Activated CD8-positive, alpha-beta memory T cell treated with anti-CD3 and anti-CD28 coated beads, Interleukin-2, amount 50 U/mL, for 1 hour (primary cell): Measurements from ENCODE around the gene CLSTN2.
"Not testable (repeated sequence)": the region's sequence is repeated elsewhere in the genome, so short reads cannot be mapped to it uniquely, and the experiment has no call there.

Source experiments
- DNase-seq: peaks from one replicate; pipeline ENCODE4 v3.0.0-alpha.2; 2020; ENCODE audit errors: extremely low read depth

CLSTN2 gene

DNA sequence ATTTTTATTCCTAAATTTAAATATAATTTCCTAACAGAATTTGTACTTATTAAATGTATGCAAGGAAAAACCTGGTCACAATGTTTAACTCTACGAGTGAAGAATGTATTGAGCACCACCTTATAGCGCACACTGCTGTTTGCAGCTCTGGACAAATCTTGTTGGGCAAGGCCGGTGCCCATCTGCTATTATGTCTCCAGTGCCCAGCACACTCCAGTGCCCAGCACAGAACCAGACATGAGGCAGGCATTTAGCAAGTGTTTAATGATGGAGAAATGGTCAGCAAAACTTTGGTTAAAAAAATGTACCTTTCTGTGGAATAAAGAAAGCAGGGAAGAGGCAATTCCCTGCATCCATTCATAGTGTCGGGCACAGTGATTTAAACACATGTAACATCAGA is 488.2 kb downstream of the CLSTN2 start:
- DNase-seq, result no peak

DNA sequence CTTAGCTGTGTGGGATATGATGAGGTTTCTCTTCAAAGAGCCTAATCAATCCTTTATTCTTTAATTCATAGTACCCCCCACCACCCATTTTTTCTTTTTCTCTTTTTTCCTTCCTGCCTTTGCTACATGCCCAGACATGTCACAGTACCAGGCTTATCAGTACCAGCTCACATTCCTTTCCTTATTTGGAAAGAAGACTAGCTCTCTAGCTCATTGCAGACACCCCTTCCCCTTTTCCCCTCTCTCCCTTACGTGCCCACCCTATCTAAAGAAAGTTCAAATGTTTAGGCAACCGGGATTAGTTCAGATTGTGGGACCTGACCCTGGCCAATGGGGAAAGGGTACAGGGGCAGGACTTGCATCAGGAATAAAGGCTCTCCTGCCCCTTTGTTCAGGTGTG is 488.6 kb downstream of the CLSTN2 start:
- not testable (repeated sequence) for DNase-seq

DNA sequence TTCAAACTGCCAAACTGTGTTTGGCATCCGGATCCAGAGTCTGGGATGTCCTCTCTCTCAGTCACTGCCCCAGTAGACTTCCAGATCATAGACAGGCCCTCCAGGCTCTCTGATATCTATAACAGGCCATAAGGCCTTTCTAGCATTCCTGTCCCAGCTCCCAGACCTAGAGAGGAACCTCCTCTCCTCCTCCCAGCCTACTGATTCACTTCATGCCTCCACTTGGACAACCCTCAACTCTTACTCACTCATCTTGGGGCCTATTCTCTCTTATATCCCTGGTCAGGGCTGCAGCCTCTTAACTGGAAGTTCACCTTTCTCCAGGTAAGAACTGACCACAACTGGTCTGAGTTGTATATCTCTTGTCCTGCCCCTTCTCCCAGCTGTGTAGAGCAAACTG is 489.2 kb downstream of the CLSTN2 start:
- DNase-seq, result no peak

DNA sequence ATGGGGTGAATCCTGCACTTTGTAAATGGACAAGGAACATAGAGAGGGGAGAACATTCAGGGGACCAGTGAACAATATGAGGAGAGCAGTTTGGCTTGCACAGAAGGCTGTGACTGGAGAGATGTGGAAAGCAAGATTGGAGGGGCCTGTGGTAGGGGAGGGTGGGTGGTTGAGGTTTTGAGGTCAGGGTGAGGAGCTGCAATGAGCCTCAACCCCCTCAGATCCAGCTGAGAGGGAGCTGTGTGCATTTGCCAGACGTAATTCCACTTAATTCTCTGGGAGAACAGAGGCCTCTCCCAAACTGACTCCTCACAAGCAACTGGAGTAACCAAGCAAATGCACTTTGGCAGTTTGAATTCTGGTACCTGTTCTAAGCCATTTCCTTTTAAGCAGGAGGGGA is 489.7 kb downstream of the CLSTN2 start:
- DNase-seq, result no peak

DNA sequence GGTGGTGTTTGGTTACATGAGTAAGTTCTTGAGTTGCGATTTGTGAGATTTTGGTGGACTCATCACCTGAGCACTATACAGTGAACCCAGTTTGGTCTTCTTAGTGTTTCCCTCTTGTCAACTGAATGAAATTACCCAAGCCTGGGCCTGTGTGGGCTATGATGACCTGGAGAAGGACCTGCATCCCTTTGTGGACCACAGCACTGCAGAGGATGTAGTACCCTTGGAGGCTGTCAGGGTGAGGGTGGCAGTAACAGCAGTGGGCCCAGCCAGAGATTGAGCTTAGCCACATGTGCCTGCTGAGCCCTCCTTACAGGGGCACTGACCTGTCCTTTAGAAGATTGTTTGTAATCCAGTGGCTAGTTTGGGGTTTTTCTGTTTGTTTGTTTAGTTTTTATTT is 492.8 kb downstream of the CLSTN2 start:
- no peak for DNase-seq

DNA sequence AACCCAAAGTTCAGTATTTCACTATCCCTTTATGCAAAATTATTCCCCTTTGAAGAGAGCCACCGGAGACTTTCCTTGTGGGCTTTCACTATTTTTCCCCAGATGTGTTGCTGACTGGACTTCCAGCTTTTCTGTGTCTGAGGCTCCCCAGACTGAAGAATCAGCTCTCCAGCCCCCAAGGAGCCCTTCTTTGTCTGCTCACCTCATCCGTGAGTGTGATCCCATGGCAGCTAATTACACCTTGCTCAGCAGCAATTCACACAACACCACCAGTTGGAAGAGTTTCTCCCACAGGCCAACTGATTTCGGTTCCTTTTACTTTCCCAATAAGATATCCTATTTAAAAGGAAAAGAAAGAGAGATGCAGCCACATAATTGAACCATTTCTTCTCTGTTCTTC is 493.4 kb downstream of the CLSTN2 start:
- no peak for DNase-seq

DNA sequence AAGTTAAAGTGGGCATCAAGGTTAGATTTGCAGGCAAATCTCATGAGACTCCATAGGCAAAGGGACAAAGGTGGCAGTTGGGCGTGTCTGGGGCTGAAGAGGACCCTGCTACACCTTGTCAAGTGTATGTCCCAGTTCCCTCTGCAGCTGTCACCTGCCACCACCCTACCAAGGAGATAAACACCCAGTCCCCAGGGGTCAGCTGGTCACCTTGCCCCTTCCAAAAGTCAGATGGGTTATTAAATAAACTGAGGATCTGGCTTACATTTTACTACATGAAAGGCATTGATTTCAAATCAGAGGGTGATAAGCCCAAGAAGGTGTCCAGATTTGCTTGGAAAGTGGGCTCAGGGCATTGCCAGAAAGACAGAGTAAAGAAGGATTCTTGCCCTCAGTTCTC is 494.8 kb downstream of the CLSTN2 start:
- DNase-seq, result no peak

DNA sequence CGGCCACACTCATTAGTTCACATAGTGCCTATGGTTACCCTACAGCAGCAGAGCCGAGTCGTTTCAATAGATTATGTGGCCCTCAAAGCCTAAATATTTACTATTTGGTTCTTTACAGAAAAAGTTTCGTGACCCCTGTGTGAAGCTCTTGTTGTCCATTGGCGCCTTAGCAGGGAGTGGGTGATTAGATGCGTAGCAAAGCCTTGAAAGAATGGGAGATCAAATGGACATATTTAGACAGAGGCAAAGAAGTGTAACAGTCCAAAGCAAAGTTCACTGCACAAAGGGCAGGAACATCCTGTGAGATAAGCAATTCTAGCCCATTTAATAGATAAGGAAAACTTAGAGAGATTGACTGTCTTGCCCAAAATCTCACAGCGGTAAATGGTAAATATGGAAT is 495.5 kb downstream of the CLSTN2 start:
- DNase-seq, result no peak

DNA sequence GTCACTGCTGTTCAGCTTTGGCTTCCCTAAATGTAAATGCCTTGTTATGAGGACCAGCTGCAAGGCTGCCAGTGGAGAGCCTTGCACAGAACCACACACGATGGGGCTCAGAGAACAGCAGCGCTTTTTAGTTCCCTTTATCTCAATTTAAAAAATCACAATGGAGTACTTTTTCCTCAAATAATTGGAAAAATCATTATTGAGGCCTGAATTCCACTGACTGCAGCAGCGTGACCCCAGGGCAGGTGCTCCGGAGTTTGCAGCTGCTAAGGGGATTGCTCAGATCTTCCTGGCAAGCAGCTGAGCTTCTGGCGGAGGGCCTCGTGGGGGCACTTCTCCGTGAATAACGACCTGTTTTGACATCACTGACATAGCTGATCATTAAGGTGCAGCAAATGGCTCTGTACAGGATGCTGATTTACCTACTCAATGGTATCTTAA is 497.3 kb downstream of the CLSTN2 start:
- no peak for DNase-seq

DNA sequence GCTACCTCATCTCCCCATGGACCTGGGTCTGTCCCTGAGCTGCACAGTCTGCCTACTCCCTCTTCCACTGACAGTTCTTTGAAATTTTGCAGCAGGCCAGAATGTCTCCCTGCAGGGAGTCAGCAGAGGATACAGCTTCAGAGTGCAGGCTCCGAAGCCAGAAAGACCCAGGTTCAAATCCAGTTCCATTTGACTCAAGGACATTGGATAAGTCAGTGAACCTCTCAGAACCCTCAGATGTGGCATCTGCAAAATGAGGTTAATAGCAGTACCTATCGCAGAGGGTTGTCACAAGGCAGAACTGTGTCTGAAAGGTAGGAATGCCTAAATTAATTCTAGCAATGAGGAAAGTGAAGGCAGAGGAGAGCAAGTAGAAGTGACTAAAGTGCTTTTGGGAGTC is 498.4 kb downstream of the CLSTN2 start:
- DNase-seq, result no peak

DNA sequence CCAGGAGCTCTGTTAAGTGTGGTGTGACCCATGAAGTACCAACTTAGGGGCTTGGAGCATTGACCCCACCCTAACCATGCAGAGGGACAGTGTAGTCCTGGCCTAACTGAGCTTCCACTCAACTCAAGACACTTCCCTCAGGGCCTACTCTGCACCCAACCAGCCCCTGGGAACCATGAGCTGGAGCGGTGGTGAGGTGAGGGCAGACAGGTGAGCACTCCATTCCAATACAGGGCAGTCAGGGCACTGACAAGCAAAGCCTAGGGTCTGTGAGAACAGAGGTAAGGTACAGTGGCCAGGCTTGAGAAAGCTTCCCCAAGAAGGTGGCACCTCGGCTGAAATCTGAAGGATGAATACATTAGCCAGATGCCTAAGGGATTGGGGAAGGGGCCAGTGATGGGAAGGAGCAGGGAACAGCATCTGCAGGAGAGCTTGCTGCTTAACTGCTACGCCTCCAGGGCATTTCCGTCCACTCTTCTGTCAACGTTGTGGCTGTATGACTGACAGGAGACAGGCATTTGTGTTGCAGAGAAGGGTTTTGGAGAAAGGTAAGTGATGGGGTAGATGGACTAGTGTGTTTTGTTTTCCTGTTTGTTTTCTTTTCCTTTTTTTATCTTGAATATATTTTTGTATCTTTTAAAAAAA is 499.4 kb downstream of the CLSTN2 start:
- DNase-seq, result no peak

DNA sequence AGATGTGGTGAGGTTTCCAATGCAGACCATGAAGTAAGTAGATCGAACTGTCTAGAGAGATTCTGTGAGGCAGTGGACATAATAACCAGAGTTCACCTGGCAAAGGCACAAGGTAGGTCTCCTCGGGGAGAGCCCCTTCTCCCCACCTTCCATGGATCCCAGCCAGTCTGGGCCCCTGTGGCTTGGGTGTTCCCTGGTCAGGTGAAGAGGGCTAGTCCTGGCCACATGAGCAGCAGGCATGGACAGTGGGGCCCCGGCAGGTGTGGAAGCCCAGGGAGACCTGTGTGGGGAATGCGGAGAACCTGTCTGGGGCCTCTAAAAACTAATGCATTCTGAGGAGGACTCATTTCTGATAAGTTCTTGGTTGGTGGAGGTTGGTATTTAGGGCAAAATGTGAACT is 501.4 kb downstream of the CLSTN2 start:
- DNase-seq, result no peak

DNA sequence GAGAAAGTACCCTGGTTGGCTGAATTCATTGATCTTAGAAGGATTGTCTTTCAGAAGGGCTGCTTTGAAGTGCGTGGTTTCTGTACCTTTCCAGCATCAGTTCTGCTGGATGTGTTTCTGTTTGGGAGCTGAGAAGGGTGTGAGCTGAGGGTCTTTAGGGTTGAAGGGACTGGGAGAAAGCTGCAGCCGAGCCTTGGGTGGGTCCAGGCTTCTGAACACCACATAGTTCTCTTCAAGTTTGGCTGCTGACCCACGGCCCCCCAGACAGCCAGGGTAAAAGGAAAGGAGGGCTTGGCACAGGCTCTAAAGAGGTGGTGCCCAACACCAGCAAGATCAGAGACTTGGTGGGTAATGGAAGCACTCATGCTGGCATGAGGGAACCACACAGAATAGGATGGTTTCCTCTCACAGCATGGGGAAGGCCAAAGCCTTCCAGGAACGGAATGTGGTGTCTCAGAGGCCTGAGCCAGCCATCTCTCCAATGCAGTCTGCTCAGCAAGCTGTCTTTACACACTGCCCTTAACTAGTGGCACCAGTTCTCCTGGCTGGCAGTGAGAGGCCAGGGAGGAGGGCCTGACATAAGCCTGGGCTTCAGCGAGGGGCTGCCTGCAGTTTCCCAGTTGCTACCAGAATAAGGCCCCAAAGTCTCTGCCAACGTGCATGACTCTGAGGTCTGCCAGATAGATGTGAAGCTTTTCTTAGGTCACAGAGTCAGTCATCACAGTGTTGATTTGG is 503.9 kb downstream of the CLSTN2 start:
- DNase-seq, result no peak

DNA sequence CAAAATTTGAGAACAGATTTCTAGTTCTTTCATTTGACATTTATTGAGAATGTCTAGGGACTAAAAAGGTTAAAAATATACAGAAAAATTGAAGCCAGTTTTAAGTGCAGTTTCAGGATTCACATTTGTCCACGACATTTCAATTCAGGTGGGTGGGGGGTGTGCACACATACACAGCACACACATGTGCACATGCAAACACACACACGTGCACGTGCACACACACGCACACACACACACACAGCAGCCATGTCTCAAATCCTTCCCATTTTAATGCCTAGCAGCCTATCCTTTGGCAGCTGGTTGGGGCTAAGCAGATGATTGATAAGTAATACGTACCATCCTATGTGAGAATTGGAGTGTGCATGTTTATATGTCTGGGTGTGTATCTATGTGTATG is 504.5 kb downstream of the CLSTN2 start:
- DNase-seq, result no peak

DNA sequence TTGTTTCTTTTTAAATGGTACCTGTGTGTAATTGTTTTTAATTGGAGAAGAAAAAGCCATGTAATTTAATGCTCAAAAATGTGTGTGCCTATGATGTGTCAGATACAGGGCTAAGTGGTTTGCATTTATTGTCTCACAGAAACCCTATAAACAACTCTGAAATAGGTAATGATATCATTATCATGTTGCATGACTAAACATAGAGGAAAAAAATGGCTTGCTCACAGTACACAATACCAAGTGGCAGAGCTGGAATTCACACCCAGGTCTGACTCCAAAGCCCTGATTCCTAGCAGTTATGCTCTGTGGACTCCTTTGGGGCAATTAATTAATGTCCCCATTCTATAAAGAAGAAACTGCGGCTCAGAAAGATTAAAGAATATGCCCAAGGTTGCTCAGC is 505.5 kb downstream of the CLSTN2 start:
- DNase-seq, result no peak

DNA sequence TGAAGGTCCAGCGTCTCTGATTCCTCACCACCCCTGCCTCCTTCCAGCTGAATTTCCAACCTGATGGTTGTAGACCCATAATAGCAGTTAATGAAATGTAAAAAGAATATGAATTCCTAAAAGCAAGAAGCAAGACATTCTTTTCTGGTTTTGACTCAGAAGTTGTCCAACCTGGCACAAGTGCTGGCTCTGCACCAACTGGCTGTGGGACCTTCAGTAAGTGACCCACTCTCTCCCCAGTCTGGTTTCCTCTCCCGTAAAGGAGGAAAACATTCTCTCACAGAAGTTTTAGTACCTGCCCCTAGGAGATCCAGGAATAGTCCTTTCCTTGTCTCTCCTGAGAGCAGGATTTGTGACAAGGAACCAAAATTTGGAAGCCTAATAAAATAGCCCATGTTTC is 506.0 kb downstream of the CLSTN2 start:
- DNase-seq, result no peak

DNA sequence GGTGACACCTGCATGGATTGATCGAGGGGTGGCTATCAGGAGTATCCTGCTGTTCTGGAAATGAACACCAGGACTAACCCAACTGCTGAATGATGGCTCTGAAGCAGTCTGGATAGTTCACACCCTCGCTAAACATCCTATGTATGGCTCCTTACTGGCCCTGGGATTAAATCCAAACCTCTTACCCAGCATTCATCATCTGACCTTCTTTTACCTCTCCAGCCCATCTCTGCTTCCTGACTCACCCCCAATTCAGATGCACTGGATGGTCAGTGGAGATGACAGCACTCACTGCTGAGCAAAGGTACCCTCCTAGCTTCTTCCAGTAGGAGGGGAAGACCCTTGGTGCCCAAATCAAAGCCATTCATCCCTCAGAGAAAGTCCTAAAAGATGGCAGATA is 507.6 kb downstream of the CLSTN2 start:
- no peak for DNase-seq

DNA sequence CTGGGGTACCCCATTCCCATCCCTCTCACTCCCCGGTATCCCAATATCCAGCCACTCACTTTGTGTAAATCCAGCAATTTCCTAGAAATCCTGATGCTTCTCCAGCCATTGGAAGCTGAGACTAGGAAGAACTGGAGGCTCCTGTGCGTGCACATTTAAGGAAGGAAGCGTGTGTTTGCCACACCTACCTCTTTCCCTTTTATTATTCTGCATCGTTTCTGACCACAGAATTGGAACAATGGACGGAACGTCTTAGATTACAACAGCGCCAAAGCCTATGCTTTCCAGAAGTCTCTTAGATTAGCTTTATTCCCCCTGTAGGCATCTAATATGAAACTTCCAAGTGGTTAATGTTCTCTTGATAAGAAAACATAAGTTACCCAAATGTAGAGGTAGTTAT is 508.1 kb downstream of the CLSTN2 start:
- DNase-seq, result no peak

DNA sequence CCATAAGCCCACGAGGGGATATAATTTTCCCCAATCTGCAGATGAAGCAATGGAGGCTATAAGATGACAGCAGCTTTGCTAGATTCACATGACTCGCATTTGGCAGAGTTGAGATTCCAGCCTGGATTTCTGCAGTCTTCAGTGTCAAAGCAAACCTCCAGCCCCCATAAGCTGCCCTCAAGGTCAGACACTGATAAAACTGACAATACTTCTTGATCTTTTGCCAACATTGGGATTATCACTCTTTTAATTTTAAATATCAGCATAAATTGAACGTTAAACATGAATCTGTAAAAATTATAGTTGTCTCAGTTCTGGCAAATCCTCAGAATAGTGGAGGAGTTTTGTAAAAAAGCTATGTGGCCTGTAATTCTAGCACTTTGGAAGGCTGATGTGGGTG is 508.8 kb downstream of the CLSTN2 start:
- DNase-seq, result no peak

DNA sequence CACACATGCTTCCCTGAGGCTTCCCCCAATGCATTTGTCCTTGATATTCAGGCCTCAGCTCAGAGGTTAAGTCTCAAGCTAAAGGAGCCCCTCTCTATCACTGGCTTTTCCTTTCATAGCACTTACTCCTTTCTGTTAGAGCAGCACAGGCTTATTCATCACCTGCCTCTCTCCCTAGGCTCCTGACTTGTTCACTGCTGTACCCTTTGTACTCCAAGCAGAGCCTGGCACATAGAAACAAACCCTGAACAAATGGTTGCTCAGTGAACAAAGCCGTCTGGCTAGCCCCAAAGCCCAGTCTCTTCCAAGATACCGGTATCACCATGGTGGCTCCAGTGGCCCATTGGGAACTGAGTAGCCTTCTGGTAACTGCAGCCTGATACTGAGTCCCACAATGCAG is 511.7 kb downstream of the CLSTN2 start:
- no peak for DNase-seq

DNA sequence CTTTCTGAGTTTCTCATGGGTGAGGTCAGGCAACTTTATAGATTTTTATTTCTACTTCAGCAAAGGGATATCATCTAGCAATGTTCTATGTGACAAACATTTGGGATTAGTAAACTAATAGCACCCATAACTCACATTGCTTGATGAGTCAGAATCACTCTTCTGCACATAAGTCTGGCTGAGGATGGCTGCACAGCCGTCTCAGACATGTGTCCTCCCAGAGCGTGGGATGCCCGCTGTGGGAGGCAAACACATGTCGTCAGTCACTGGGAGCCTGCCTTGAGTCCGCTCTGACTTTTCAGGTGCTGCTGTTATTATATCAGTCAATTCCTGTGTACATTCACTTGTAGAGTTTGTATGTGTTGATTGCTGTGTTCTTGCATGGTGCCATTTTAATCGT is 512.2 kb downstream of the CLSTN2 start:
- DNase-seq, result no peak

DNA sequence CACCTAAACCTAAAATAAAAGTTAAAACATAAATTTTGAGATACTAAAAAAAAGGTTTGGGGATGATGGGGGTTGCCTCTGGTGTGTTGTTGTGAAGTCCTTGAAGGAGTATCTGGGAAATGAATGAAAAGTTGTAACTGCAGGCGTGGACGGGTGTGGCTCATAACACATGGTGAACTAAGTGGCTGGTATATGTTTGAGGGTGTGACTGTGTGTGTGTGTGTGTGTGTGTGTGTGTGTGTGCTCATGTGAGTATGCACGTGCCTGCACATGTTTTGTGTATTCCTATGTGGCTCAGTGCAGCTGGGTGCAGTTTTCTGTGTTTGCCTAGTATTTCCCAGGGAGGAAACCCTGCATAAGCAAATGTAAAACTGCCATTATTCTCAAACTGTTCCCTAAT is 513.0 kb downstream of the CLSTN2 start:
- no peak for DNase-seq

DNA sequence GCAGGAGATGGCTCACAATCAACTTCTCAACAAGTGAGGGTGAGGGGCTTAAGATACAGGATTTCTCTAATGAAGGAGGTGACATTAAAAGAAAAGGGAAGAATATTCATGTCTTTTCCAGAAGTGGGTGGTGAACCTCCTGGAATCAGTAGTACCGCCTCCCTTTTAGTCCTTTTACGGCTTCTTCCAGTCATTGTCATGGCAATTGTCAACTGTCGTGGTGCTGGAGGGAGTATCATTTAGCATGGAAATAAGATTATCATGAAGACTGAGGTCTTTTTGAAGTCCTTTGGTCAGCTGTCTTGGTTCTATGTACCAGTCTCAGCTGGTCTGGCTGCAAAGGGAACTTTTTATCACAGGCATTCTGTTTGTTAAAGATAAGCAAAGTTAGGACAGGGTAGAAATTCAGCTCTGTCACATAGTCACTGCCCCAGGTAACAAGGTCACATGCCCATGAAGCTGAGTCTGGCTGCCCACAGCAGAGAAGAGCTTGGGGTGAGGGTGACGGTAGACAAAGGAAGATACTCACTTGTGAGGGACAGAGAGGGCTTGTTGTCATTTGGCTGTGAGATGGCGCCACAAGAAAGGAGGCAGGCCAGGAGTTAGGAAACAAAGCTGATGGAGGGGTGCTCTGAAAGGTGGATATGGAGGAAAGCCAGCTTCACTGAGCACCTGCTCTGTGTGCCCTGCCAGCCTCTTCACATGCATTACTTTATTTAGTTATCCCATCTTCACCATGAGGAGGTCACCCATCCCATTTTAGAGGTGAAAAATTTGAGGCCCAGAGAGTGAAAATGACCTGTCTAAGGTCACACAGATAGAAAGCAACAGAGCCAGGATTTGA is 514.6 kb downstream of the CLSTN2 start:
- no peak for DNase-seq
